NOMO-1 treated with dmso at 0.1 percent for 144 hours (cell line): Measurements from ENCODE around the gene CDC123.
"Not testable (repeated sequence)": the region's sequence is repeated elsewhere in the genome, so short reads cannot be mapped to it uniquely, and the experiment has no call there.

Source experiments
- DNase-seq: peaks from one replicate; lab custom pipeline; 2025; ENCODE audit not compliant: unreplicated experiment; lab: John Stamatoyannopoulos, UW

CDC123 gene

DNA sequence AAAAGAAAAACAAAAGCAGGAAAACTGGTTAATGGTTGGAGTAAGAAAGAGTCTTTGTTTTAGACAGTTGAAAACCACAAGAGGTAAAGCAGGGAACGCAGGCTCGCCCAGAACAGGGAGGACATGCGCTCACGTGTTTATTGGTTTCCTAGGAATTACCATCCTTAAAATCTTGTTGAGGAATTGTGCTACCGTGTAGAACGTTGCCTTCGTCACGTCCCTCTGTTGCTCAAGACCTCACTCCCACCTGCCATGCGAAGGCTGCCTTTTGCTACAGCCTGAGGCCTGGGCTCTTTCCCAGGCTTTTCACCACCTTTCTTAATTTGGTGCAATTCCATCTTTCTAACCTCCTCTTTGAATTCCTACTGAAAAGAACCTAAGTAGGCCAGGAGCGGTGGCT is 91.8 kb downstream of the CDC123 start:
- no peak for DNase-seq

DNA sequence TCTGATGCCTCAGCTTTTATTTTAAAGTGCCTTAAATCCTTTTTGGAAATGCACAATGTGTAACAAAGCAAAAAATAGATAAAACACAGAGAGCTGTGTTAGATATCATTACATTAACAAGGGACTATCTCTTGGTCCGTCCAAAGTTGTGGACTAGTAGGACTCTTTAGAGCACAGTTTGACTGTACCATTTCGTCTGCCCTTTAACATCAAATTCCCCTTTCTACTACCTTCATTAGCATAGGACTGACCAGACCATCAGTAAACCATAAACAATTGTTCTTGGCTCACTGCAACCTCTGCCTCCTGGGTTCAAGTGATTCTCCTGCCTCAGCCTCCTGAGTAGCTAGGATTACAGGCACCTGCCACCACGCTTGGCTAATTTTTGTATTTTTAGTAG is 101.8 kb downstream of the CDC123 start:
- DNase-seq: not testable (repeated sequence)

DNA sequence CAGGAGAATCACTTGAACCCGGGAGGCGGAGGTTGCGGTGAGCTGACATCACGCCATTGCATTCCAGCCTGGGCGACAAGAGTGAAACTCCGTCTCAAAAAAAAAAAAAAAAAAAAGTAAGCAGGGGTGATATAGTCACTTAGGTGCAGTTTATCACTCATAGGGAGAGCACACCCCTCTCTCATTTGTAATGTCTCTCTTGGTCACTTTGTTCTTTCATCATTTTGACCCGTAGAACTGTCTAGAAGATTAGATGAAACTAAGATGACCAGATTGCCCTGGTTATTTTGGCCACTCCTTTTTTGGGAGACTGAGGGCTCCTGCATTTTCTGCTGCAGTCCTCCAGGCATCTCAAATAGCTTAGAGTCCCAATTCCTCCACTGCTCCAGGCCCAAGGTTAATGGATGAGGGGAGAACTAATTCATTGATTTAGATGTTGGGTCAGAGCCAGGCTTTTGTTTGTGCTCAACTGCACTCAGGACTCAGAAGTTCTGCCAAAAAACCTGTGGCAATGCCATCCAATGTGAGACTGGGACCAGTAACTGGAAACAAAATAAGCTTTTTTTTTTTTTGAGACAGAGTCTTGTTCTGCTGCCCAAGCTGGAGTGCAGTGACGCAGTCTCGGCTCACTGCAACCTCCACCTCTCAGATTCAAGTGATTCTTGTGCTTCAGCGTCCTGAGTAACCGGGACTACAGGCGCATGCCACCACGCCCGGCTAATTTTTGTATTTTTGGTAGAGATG is 103.4 kb downstream of the CDC123 start:
- no peak for DNase-seq
